HG03097 (cell line): ENCODE results near the gene CD96.
"Not testable (repeated sequence)": the region's sequence is repeated elsewhere in the genome, so short reads cannot be mapped to it uniquely, and the experiment has no call there.

ENCODE experiments used
- ATAC-seq: cut with Tn5 transposase; IDR thresholded peaks from one replicate; pipeline ENCODE4 v1.9.1; 2021; ENCODE audit not compliant: unreplicated experiment, low FRiP score

CD96 gene

DNA sequence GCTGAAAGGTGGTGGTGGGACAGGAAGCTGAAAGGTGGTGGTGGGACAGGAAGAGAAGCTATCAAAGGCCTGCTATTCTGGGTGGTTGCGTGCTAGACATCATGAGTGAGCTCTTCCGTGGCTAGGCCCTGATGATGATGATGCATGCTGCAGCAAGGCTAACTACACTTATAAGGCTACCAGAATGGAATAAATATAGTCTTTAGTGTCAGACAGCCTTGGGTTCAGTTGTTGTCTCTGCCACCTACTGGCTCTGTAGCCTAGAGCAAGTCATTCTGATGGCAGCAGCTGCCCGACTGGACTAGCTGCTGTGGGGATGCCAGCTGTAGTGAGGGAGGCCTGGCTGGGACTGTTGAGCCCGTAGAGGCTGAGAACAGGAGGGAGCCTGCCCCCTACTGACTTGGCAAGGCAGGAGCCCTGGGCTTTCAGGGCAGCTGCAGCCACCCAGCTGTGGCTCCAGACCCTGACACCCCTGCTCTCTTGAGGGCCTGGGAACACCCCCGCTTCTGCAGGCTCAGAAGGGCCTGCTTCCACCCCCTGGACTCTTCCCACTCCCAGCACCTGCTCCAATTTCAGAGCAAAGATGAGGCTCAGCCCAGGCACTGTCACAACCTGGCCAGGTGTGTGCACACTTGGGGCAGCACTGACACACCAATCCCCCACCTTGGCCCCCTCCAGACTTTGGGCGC is 74.6 kb downstream of the CD96 start:
- ATAC-seq, result peak; percentile 86

- ATAC-seq, result no peak
Observed at GRCh38 chr3:111617406-111617805, 75.4 kb downstream of the CD96 start.

- no peak for ATAC-seq
Observed at GRCh38 chr3:111617912-111618601, 76.1 kb downstream of the CD96 start.

DNA sequence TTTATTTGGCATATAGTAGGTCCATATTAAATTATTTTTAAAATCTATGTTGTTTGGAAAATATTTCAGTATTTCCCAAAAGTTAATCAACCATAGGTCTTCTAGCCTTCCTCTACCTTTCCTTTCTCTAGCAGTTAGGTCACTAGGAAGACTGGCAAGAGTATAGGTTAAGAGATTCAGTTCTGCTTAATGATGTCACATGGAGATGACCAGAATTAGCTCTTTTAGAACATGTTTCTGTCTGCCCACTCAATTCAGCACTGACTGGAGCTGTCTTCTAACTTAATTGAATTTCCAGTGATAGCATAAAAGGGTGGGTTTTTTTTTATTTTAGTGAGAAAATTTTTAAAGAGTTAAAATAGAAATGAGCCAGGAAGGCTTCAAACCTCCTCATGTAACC is 76.9 kb downstream of the CD96 start:
- no peak for ATAC-seq

GRCh38 chr3:111619833-111620232 is 77.8 kb downstream of the CD96 start:
- no peak for ATAC-seq

DNA sequence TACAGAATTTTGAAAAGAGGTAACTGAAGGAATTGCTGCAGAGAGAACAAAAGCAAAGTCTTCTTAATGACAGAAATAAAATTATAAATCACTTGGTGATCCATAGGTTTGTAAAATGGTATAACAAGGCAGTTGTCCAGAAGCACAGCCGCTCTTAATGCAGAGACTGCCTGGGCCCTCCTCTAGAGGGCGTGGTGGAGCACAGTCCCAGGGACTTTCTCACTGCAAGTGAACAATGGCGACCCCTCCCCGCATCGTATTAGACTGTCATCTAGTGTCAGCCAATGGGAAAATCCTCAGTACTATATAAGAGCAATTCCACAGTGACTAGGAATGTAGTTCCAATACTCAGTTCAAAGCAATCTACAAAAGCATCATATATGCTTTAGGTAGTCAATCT is 79.5 kb downstream of the CD96 start:
- ATAC-seq, result no peak

DNA sequence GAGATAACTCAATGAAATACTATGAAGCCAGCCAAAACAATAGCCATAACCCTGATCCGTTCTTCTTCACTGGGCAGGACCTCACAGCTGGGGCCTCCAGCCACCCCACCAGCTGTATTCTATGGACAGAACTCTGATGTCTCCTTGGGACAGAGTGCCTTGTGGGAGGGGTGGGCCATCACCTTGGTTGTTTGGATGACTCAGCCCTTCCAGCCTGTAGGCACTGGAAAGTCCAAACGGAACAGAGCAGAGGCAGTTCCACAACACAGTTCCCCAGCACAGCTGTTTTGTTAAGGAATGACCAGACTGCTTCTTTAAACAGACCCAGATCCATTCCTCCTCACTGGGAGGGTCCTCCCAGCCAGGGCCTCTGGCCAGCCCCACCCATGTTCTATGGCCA is 85.1 kb downstream of the CD96 start:
- no peak for ATAC-seq

- ATAC-seq, result not testable (repeated sequence)
Observed at GRCh38 chr3:111629018-111629417, 87.0 kb downstream of the CD96 start.

DNA sequence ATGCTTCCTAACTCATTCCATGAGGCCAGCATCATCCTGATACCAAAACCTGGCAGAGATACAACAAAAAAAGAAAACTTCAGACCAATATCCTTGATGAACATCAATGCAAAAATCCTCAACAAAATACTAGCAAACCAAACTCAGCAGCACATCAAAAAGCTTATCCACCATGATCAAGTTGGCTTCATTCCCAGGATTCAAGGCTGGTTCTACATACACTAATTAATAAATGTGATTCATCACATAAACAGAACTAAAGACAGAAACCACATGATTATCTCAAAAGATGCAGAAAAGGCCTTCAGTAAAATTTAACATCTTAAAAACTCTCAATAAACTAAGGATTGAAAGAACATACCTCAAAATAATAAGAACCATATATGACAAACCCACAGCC is 88.6 kb downstream of the CD96 start:
- not testable (repeated sequence) for ATAC-seq

DNA sequence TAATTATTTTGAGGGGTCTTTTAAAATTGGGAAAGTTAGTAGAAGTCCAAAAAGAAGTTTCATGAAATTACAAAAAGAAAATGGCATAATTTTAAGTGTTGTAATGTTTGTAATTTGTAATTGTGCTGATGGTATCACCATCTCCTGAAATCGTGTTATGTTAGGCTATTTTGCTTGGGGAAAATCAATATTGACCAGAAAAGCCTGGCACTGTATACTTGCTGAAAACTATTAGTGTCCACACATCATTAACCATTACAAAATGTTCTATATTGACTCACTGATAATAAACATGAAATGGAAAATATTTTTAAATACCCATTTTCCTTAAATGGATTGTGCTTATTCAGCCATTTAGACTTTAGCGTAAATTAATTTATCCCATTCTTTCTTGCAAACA is 93.4 kb downstream of the CD96 start:
- ATAC-seq, result no peak

DNA sequence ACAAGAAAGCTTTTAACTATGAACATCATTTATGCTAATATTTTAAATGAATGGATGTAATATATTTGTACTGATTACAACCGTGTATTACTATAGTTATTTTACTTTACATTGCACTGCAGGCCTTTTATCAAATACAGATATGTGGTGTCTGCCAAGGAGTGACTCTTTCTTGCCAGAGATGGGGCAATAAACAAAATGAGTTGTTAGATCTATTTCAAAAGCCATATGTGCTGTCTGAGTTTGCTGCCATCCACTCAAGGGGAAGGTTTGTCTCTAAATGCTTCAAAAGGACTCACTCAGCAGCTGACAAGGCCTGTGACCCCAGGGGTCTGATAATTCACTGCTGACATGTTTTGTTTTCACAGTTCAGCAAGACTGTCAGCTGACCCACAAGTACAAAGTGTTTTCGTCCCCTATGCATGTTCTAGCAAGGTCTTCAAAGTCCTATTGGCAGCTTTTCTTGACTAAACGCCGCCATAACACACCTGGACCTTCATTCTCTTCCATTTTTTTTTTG is 94.4 kb downstream of the CD96 start:
- no peak for ATAC-seq

DNA sequence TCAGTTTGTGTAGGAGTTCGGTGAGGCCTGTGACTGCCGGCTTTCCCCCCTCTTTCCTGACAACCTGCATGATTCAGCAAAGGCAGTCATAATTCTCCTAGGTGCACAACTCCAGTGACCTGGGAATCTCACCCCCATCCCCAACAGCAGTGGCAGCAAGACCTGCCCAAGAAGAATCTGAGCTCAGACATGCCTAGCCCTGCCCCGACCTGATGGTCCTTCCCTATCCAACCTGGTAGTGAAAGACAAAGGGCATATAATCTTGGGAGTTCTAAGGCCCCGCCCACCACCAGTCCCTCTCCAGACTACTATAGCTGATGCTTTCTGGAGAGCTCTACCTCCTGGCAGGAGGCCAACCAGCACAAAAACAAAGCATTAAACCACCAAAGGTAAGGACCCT is 97.3 kb downstream of the CD96 start:
- ATAC-seq, result no peak

GRCh38 chr3:111648991-111649579 is 107.1 kb downstream of the CD96 start:
- no peak for ATAC-seq

DNA sequence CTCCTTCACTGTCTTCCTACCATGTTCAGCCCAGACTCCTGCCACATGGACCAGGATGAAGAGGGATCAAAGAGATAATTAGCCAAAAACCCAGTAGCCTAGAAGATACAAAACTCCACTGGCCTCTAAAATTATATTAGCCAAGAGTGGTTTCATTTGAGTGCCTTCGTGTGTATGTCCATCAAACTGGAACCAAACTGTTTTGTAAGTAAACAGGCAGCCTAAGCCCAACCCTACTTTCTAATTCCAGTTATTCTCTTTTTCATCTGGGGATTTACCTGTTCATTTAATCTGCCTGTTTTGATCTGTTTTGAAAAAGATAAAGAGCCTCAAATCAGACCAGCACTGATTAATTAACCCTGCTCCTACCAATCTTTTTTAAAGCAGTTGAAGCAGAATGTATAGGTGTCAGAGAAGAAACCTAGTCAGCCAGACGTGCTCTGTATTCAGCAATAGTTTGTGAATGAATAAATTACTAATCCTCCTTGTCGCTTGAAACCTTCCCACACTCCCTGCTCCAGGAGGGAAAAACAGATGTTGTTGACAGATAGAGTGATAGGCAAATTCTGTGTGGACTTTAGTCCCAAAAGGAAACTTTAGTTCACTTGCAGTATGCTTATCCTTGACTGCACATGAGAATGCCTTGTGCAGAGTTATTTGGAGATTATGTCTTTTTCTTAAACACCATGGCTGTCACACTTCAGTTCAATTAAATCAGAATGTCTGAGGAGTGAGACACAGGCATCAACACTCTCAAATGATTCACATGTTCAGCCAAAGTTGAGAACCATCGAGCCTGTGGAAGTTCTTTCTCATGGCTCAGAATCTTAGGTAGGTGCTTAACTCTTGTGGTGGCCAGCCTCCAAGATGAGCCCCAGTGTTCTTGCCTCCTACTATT is 108.6 kb downstream of the CD96 start:
- ATAC-seq, result no peak

DNA sequence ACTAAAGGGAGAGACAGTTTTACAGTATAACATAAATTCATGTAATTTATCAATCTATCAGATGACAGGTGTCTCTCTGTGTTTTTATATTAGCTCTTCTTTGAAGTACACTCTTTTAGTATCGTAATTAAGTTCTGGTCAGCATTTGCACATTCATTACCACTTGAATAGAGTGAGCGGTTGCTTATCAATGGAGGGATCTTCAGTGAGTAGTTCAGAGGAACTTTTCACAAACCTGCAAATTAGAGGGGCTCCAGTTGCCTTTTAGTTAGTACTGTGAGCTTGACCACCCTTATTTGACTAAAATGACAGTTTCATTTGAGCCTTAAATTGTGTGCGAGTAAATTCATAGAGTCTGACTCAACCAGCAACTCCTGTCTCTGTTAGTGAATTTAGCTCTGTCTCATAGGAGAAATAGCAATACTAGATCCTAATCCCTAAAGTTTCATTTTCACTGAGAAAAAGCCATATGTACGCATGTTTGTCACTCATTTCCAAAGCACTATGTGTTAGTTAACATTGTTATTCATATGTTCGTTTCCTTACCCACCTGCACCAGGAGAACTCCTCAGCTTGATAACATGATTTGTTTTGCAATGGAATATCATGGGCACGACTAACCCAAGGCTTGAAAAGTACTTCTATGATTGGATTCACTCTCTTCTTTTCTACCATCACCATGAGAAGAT is 110.6 kb downstream of the CD96 start:
- no peak for ATAC-seq

- no peak for ATAC-seq
Observed at GRCh38 chr3:111653766-111654165, 111.8 kb downstream of the CD96 start.

- no peak for ATAC-seq
Observed at GRCh38 chr3:111662012-111662411, 120.0 kb downstream of the CD96 start.

GRCh38 chr3:111662907-111663306 is 120.9 kb downstream of the CD96 start:
- ATAC-seq, result no peak

DNA sequence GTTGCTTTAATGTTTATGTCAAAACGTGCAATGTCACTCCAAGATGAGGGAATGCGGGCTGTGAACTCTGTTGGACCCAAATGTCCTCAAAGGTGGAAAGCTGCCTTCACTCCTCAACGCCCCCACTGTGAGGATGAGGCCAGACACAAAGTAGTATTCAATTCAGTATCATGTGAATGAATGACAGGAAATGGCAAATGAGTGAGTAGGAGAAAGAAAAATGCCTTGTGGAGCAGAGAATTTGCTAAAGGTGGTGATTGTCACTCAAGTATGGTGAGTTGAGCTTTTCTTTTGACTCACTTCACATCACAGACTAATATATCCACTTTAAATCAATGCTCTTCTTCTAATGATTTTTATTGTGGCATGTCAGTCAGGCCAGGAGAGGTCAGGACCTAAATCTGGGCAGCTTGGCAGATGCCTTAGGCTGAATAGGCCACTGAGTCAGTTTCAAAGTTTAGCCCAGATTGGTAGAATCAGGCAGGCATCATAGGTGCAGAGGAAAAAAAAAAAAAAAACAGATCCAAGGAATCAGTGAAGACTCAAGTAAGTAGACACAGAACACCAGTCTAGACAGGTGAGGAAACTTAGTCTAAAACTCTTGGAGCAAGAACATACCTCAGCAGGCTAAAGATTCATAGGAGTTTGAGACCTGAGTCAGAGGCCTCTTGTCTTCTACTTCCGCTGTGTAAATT is 124.2 kb downstream of the CD96 start:
- no peak for ATAC-seq

GRCh38 chr3:111667170-111667569 is 125.2 kb downstream of the CD96 start:
- ATAC-seq, result no peak
